SK-N-MC (cell line): Measurements from ENCODE around the gene RNF5.

Experiments used
- EZH2 ChIP-seq: fragments of 200-600 bp; sonication (generic); IDR thresholded peaks from one replicate; pipeline ENCODE4 v1.6.1; 2017; ENCODE audit warnings: antibody characterized with exemption
- FOXP2 ChIP-seq: optimal IDR thresholded peaks from 2 replicates; pipeline ENCODE3; 2011; ENCODE audit warnings: mild to moderate bottlenecking, moderate library complexity; ENCODE audit not compliant: insufficient read depth; ENCODE audit errors: extremely low read length, control extremely low read depth
- POLR2AphosphoS5 ChIP-seq: IDR thresholded peaks from 2 replicates; pipeline ENCODE4 v1.6.1; 2012; ENCODE audit warnings: mild to moderate bottlenecking, low read depth, low read length, borderline replicate concordance

- TF ChIP-seq EZH2 (no peak), POLR2AphosphoS5 (no peak), FOXP2 (no peak)
These were observed 22.7 kb downstream of the RNF5 start for GRCh38 chr6:32200711-32201475.
